ENCODE data around the gene SCAF4.

Gene SCAF4

GRCh38 chr21:31754708-31754960 lies 22.7 kb upstream of the SCAF4 start:
- Histone ChIP-seq H3K9ac (no peak overlapping the region), H3K4me2 (no peak overlapping the region), H3K4me3 (IDR thresholded peaks at IDR 0.05; ENCODE audit: insufficient read depth, low read depth, low read length) (no peak overlapping the region), H3K27ac (no peak overlapping the region), H3K79me2 (ENCODE audit: insufficient read depth, low read depth) (no peaks in the 10 kb centered on the region), H4K20me1 (ENCODE audit: insufficient read depth) (no peaks in the 10 kb centered on the region), H3K27me3 (ENCODE audit: insufficient read depth, low read depth) (no peaks in the 10 kb centered on the region), H2AFZ (ENCODE audit: low read depth) (no peak overlapping the region), H3K4me1 (ENCODE audit: low read depth, poor library complexity, severe bottlenecking) (no peaks in the 10 kb centered on the region), H3K36me3 (ENCODE audit: insufficient read depth) (no peaks in the 10 kb centered on the region)
- no peak for TF ChIP-seq CTCF (conservative IDR thresholded peaks at IDR 0.05; ENCODE audit: low read depth, low read length)

GRCh38 chr21:31753949-31754707 lies 22.2 kb upstream of the SCAF4 start:
- no peaks in the 10 kb centered on the region for H3K79me2 ChIP-seq (ENCODE audit: insufficient read depth, low read depth)
- H3K27ac ChIP-seq, result no peak overlapping the region
- H3K4me3 ChIP-seq (IDR thresholded peaks at IDR 0.05; ENCODE audit: insufficient read depth, low read depth, low read length), result no peak overlapping the region
- no peak overlapping the region for H3K4me2 ChIP-seq
- H3K27me3 ChIP-seq (ENCODE audit: insufficient read depth, low read depth), result no peaks in the 10 kb centered on the region
- H3K4me1 ChIP-seq (ENCODE audit: low read depth, poor library complexity, severe bottlenecking), result no peaks in the 10 kb centered on the region
- no peaks in the 10 kb centered on the region for H3K36me3 ChIP-seq (ENCODE audit: insufficient read depth)
- TF ChIP-seq CTCF (conservative IDR thresholded peaks at IDR 0.05; ENCODE audit: low read depth, low read length), result no peak
- no peaks in the 10 kb centered on the region for H4K20me1 ChIP-seq (ENCODE audit: insufficient read depth)
- H2AFZ ChIP-seq (ENCODE audit: low read depth), result no peak overlapping the region
- H3K9ac ChIP-seq, result no peak overlapping the region

GRCh38 chr21:31752967-31753366 lies 21.0 kb upstream of the SCAF4 start:
- no peaks in the 10 kb centered on the region for H3K36me3 ChIP-seq (ENCODE audit: insufficient read depth)
- no peaks in the 10 kb centered on the region for H4K20me1 ChIP-seq (ENCODE audit: insufficient read depth)
- no peaks in the 10 kb centered on the region for H3K4me1 ChIP-seq (ENCODE audit: low read depth, poor library complexity, severe bottlenecking)
- H2AFZ ChIP-seq (ENCODE audit: low read depth), result no peak overlapping the region
- no peak for TF ChIP-seq CTCF (conservative IDR thresholded peaks at IDR 0.05; ENCODE audit: low read depth, low read length)
- H3K4me3 ChIP-seq (IDR thresholded peaks at IDR 0.05; ENCODE audit: insufficient read depth, low read depth, low read length), result no peak overlapping the region
- H3K27ac ChIP-seq, result no peak overlapping the region
- no peak overlapping the region for H3K9ac ChIP-seq
- H3K27me3 ChIP-seq (ENCODE audit: insufficient read depth, low read depth), result no peaks in the 10 kb centered on the region
- H3K79me2 ChIP-seq (ENCODE audit: insufficient read depth, low read depth), result no peaks in the 10 kb centered on the region
- H3K4me2 ChIP-seq, result no peak overlapping the region

- H3K79me2 ChIP-seq (ENCODE audit: insufficient read depth, low read depth), result no peaks in the 10 kb centered on the region
- H3K27me3 ChIP-seq (ENCODE audit: insufficient read depth, low read depth), result no peaks in the 10 kb centered on the region
- no peak overlapping the region for H3K27ac ChIP-seq
- no peaks in the 10 kb centered on the region for H4K20me1 ChIP-seq (ENCODE audit: insufficient read depth)
- H2AFZ ChIP-seq (ENCODE audit: low read depth), result no peak overlapping the region
- no peak overlapping the region for H3K9ac ChIP-seq
- no peak for TF ChIP-seq CTCF (conservative IDR thresholded peaks at IDR 0.05; ENCODE audit: low read depth, low read length)
- H3K4me2 ChIP-seq, result no peak overlapping the region
- H3K4me3 ChIP-seq (IDR thresholded peaks at IDR 0.05; ENCODE audit: insufficient read depth, low read depth, low read length), result no peak overlapping the region
- H3K4me1 ChIP-seq (ENCODE audit: low read depth, poor library complexity, severe bottlenecking), result no peaks in the 10 kb centered on the region
- H3K36me3 ChIP-seq (ENCODE audit: insufficient read depth), result no peaks in the 10 kb centered on the region
Measured at GRCh38 chr21:31752352-31752751, 20.4 kb upstream of the SCAF4 start.

Measured in KMS-11 (cell line).